HG03442 (cell line): ENCODE data around the gene TAF1B.
"Not testable (repeated sequence)": the region's sequence is repeated elsewhere in the genome, so short reads cannot be mapped to it uniquely, and the experiment has no call there.

Experiments
- ATAC-seq: cut with Tn5 transposase; IDR thresholded peaks from one replicate; pipeline ENCODE4 v1.9.1; 2021; ENCODE audit warnings: mild to moderate bottlenecking, moderate library complexity; ENCODE audit not compliant: unreplicated experiment

The TAF1B gene

GRCh38 chr2:9830685-9831410 lies 12.4 kb upstream of the TAF1B start:
- no peak for ATAC-seq

- ATAC-seq = no peak
Measured at GRCh38 chr2:9831670-9832069, 11.6 kb upstream of the TAF1B start.

GRCh38 chr2:9832586-9832985 lies 10.7 kb upstream of the TAF1B start:
- no peak for ATAC-seq

- not testable (repeated sequence) for ATAC-seq
Measured at GRCh38 chr2:9835068-9835467, 8.2 kb upstream of the TAF1B start.

- no peak for ATAC-seq
Measured at GRCh38 chr2:9836074-9836473, 7.2 kb upstream of the TAF1B start.

GRCh38 chr2:9836517-9836916 lies 6.8 kb upstream of the TAF1B start:
- no peak for ATAC-seq

- no peak for ATAC-seq
Measured at GRCh38 chr2:9837451-9837850, 5.8 kb upstream of the TAF1B start.

GRCh38 chr2:9838391-9838790 lies 4.9 kb upstream of the TAF1B start:
- no peak for ATAC-seq

GRCh38 chr2:9842487-9843228 lies 616 bp upstream of the TAF1B start:
- no peak for ATAC-seq

- no peak for ATAC-seq
Measured at GRCh38 chr2:9844036-9844483, 786 bp downstream of the TAF1B start.

- peak; percentile 35 for ATAC-seq
Measured at GRCh38 chr2:9844576-9844975, 1.3 kb downstream of the TAF1B start.

- ATAC-seq = no peak
Measured at GRCh38 chr2:9846554-9846953, 3.3 kb downstream of the TAF1B start.

GRCh38 chr2:9847140-9847539 lies 3.9 kb downstream of the TAF1B start:
- no peak for ATAC-seq

- ATAC-seq = no peak
Measured at GRCh38 chr2:9852881-9853280, 9.6 kb downstream of the TAF1B start.

GRCh38 chr2:9857814-9858729 lies 14.8 kb downstream of the TAF1B start:
- ATAC-seq = no peak

- ATAC-seq = no peak
Measured at GRCh38 chr2:9858730-9859068, 15.4 kb downstream of the TAF1B start.

- ATAC-seq = not testable (repeated sequence)
Measured at GRCh38 chr2:9860922-9861580, 17.8 kb downstream of the TAF1B start.

GRCh38 chr2:9867881-9868280 lies 24.6 kb downstream of the TAF1B start:
- ATAC-seq = no peak

- ATAC-seq = no peak
Measured at GRCh38 chr2:9873337-9873736, 30.1 kb downstream of the TAF1B start.

GRCh38 chr2:9877026-9877425 lies 33.8 kb downstream of the TAF1B start:
- no peak for ATAC-seq

- ATAC-seq = no peak
Measured at GRCh38 chr2:9877726-9878125, 34.5 kb downstream of the TAF1B start.
